NT2/D1 (cell line): Measurements from ENCODE around the gene C1QTNF5.

Source experiments
- SUZ12 ChIP-seq: IDR thresholded peaks from 2 replicates; pipeline ENCODE4 v1.6.1; 2011; ENCODE audit not compliant: insufficient read length, insufficient read depth; ENCODE audit errors: extremely low read depth
- YY1 ChIP-seq: IDR thresholded peaks from 2 replicates; pipeline ENCODE4 v1.6.1; 2011; ENCODE audit not compliant: insufficient read length, insufficient read depth

DNA sequence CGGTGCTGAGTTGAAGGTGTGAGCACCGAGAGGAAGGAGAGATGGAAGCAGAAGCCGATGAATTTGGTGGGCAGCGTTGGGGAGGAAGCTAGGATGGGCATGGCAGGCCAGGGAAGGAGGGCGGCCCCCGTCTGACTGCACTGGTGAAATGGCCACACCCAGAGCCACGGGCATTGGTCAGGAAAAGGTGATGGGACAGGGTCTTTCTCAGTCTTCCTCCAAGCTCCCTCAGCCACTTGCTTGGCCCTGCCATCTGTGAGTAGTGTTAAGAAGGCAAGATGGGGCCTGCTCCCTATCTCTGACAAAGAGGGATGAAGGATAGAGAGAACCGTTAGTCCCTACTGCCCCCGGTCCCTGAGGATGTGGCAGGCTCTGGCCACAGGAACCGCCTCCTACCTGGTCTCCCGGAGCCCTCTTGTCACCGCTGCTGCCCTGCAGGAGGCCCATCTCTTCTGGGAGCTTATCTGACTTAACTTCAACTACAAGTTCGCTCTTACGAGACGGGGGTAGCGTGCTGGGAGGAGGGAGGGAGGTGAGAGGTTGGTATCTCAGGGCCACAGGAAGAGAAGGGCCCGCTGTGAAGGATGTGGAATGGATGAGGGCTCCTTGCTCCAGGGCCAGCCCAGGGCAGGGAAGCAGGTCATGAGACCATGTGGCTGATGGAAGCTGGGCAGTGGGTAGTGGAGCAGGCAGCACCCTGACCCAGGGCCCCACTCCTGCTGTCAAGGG is 30.6 kb downstream of the C1QTNF5 start:
- TF ChIP-seq YY1 (no peak), SUZ12 (no peak)
